Measurements from ENCODE around the gene OBSCN. TPM values are rescaled to one million over a fixed set of nuclear protein-coding genes. Genes with fewer than 3 reads are reported as not detected.

The OBSCN gene
- total and polyA plus RNA-seq, 10 of the 15 experiments (the other 5 are each of a cell fraction or from before 2014, with no cell fraction given) = 0.01 to 0.36 (median 0.08) TPM; not detected in 2

DNA sequence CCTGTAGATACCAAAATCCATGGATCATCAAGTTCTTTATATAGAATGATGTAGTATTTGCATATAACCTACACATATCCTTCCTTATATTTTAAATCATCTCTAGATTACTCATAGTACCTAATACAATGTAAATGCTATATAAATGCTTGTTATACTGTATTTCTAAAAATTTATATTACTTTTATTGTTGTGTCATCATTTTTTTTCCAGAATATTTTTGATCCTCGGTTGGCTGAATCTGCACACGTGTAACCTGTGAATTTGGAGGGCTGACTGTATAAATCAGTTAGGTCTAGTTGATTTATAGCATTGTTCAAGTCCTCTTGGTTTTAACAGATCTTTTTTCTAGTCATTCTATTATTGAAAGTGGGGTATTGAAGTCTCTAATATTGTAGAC, 23.3 kb downstream of the OBSCN start (continued):
- TF ChIP-seq, protein P1, sequence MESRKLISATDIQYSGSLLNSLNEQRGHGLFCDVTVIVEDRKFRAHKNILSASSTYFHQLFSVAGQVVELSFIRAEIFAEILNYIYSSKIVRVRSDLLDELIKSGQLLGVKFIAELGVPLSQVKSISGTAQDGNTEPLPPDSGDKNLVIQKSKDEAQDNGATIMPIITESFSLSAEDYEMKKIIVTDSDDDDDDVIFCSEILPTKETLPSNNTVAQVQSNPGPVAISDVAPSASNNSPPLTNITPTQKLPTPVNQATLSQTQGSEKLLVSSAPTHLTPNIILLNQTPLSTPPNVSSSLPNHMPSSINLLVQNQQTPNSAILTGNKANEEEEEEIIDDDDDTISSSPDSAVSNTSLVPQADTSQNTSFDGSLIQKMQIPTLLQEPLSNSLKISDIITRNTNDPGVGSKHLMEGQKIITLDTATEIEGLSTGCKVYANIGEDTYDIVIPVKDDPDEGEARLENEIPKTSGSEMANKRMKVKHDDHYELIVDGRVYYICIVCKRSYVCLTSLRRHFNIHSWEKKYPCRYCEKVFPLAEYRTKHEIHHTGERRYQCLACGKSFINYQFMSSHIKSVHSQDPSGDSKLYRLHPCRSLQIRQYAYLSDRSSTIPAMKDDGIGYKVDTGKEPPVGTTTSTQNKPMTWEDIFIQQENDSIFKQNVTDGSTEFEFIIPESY (IDR thresholded peaks at IDR 0.05) = no peak
- TF ChIP-seq CBX5 (IDR thresholded peaks at IDR 0.05; ENCODE audit: low read depth) (no peak), REST (IDR thresholded peaks at IDR 0.05; ENCODE audit: low read depth, low read length) (no peak), PKNOX1 (IDR thresholded peaks at IDR 0.05) (no peak), SIN3A (IDR thresholded peaks at IDR 0.05; ENCODE audit: low read depth, low read length) (no peak)
- TF ChIP-seq, protein P2, sequence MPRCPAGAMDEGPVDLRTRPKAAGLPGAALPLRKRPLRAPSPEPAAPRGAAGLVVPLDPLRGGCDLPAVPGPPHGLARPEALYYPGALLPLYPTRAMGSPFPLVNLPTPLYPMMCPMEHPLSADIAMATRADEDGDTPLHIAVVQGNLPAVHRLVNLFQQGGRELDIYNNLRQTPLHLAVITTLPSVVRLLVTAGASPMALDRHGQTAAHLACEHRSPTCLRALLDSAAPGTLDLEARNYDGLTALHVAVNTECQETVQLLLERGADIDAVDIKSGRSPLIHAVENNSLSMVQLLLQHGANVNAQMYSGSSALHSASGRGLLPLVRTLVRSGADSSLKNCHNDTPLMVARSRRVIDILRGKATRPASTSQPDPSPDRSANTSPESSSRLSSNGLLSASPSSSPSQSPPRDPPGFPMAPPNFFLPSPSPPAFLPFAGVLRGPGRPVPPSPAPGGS (IDR thresholded peaks at IDR 0.05; ENCODE audit: borderline replicate concordance, insufficient read depth, low read depth, low read length, poor library complexity, severe bottlenecking) = no peak
- TF ChIP-seq, protein P3, sequence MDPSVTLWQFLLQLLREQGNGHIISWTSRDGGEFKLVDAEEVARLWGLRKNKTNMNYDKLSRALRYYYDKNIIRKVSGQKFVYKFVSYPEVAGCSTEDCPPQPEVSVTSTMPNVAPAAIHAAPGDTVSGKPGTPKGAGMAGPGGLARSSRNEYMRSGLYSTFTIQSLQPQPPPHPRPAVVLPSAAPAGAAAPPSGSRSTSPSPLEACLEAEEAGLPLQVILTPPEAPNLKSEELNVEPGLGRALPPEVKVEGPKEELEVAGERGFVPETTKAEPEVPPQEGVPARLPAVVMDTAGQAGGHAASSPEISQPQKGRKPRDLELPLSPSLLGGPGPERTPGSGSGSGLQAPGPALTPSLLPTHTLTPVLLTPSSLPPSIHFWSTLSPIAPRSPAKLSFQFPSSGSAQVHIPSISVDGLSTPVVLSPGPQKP (IDR thresholded peaks at IDR 0.05; ENCODE audit: low read depth, low read length) = no peak
